NCI-H748 treated with DMSO at 0.1 percent for 48 hours (cell line): Measurements from ENCODE around the gene LEPROT.
A peak's percentile ranks its signal among the peaks of the same experiment; 100 is the strongest.
"Not testable (repeated sequence)": the region's sequence is repeated elsewhere in the genome, so short reads cannot be mapped to it uniquely, and the experiment has no call there.

Experiments used
- DNase-seq: peaks from one replicate; lab custom pipeline; 2025; lab: John Stamatoyannopoulos, UW

LEPROT gene

GRCh38 chr1:65420590-65421350 lies at the start of gene LEPROT, which contains the start of gene LEPR:
LEPROT (plus strand) TSS chr1:65420668; CDS start chr1:65420725, 57 bp downstream.
LEPR (plus strand) TSS chr1:65420668; CDS start chr1:65565566, 144,898 bp downstream.
- peak; percentile 52 for DNase-seq

GRCh38 chr1:65371544-65371943 lies 48.9 kb upstream of the LEPROT start:
- DNase-seq: no peak

- no peak for DNase-seq
Observed at GRCh38 chr1:65372557-65372956, 47.9 kb upstream of the LEPROT start.

GRCh38 chr1:65377496-65378246 lies 42.8 kb upstream of the LEPROT start:
- no peak for DNase-seq

GRCh38 chr1:65378247-65378946 lies 42.1 kb upstream of the LEPROT start:
- no peak for DNase-seq

GRCh38 chr1:65384426-65384825 lies 36.0 kb upstream of the LEPROT start:
- DNase-seq: not testable (repeated sequence)

- no peak for DNase-seq
Observed at GRCh38 chr1:65386439-65386838, 34.0 kb upstream of the LEPROT start.

- DNase-seq: no peak
Observed at GRCh38 chr1:65387821-65388220, 32.6 kb upstream of the LEPROT start.

- no peak for DNase-seq
Observed at GRCh38 chr1:65388908-65389695, 31.4 kb upstream of the LEPROT start.

GRCh38 chr1:65392497-65392896 lies 28.0 kb upstream of the LEPROT start:
- no peak for DNase-seq

GRCh38 chr1:65393347-65393746 lies 27.1 kb upstream of the LEPROT start:
- no peak for DNase-seq

GRCh38 chr1:65393928-65394327 lies 26.5 kb upstream of the LEPROT start:
- no peak for DNase-seq

- DNase-seq: no peak
Observed at GRCh38 chr1:65395887-65396612, 24.4 kb upstream of the LEPROT start.

GRCh38 chr1:65398083-65398482 lies 22.4 kb upstream of the LEPROT start:
- no peak for DNase-seq

- DNase-seq: no peak
Observed at GRCh38 chr1:65399003-65399402, 21.5 kb upstream of the LEPROT start.

- DNase-seq: no peak
Observed at GRCh38 chr1:65401612-65402011, 18.9 kb upstream of the LEPROT start.

- DNase-seq: no peak
Observed at GRCh38 chr1:65404941-65405340, 15.5 kb upstream of the LEPROT start.

GRCh38 chr1:65407877-65408276 lies 12.6 kb upstream of the LEPROT start:
- no peak for DNase-seq

- no peak for DNase-seq
Observed at GRCh38 chr1:65409314-65409713, 11.2 kb upstream of the LEPROT start.

- DNase-seq: no peak
Observed at GRCh38 chr1:65409816-65410326, 10.6 kb upstream of the LEPROT start.
